Activated CD8-positive, alpha-beta T cell treated with anti-CD3 and anti-CD28 coated beads, Interleukin-2, amount 10 ng/mL, durations not matched to agents 7 days and 5 days (primary cell): ENCODE results near the gene EPHB1. TPM values are rescaled to one million over a fixed set of nuclear protein-coding genes. Genes with fewer than 3 reads are reported as not detected.

Experiments
- ATAC-seq: fragments of 150-1000 bp; cut with Tn5 transposase; one replicate; pipeline ENCODE4 v1.10.0; 2021; ENCODE audit warnings: moderate library complexity
- CTCF ChIA-PET: fragments of 350-600 bp; sonication (Branson Sonifier 250); formaldehyde crosslinking; loops from one replicate; lab custom pipeline; 2021; ENCODE audit warnings: antibody characterized with exemption; lab: Charles Lee
- POLR2A ChIA-PET: fragments of 350-600 bp; sonication (Branson Sonifier 250); formaldehyde crosslinking; loops from one replicate; lab custom pipeline; 2021; ENCODE audit warnings: antibody characterized with exemption; lab: Charles Lee
- DNase-seq: peaks from one replicate; pipeline ENCODE4 v3.0.0-alpha.2; 2020
- H3K27ac Mint-ChIP-seq: one replicate; pipeline ENCODE4 v1.8.0; 2021; ENCODE audit warnings: mild to moderate bottlenecking, mixed read lengths
- H3K27me3 Mint-ChIP-seq: one replicate; pipeline ENCODE4 v1.8.0; 2021; ENCODE audit warnings: low read depth, mixed read lengths
- H3K36me3 Mint-ChIP-seq: one replicate; pipeline ENCODE4 v1.8.0; 2021; ENCODE audit warnings: low read depth, mixed read lengths
- H3K4me1 Mint-ChIP-seq: one replicate; pipeline ENCODE4 v1.8.0; 2021; ENCODE audit warnings: low read depth, mixed read lengths
- H3K4me3 Mint-ChIP-seq: one replicate; pipeline ENCODE4 v1.8.0; 2021; ENCODE audit warnings: mild to moderate bottlenecking, mixed read lengths
- H3K9me3 Mint-ChIP-seq: one replicate; pipeline ENCODE4 v1.8.0; 2022; ENCODE audit warnings: mixed read lengths; ENCODE audit not compliant: insufficient read depth
- total RNA-seq, 2 experiments: library from RNA; stranded (reverse); gene quantifications; one replicate each; pipeline ENCODE4 v1.2.3, GENCODE V29; 2021

EPHB1 gene
- 1 to 10 TPM; 1.1 to 1.4 TPM for total RNA-seq

DNA sequence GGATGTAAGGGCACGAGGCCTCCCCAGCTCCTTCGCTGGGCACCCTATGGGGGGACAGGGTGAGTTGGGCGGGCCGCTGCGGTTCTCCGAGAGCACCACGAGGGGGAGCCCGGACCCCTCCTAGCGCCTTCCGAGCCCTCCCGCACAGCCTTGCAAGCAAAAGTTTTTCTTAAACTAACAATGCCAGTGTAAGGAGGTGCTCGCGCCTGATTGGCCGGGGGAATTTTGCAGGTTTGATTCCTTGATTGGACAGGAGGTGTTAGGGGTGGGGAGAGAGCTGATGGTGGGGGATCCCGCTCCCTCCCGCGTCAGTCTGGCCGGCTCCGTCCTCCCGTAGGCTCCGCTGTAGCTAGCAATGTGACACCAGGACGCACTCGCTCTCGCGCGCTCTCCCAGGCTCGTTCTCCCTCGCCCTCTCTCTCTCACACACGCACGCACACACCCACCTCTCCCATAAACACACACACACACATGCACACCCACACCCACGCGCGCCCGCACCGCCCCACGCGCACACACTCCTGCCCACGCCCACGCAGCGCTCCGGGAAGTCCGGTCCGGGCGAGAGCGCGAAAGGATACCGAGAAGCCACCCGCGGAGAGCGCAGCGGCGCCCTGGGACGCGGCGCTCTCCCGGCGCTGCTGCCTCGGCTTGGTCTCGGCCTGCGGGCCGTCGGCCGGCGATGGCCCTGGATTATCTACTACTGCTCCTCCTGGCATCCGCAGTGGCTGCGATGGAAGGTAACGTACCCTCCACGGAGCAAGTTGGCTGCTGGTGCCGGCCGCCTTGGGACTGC lies at the start of gene EPHB1:
Gene EPHB1 (plus strand): TSS at position 311 of the 796 bp plus-strand sequence.
- Mint-ChIP-seq H3K36me3 (no peaks in the 10 kb centered on the region), H3K9me3 (no peaks in the 10 kb centered on the region), H3K27ac (no peak within 1 kb of the TSS), H3K27me3 (peaks cover 52% of the 10 kb centered on the region), H3K4me1 (peaks cover 20% of the 10 kb centered on the region), H3K4me3 (peak within 1 kb of the TSS; percentile 87)
- ATAC-seq (peak; percentile 88), DNase-seq (peak; percentile 87)
- ChIA-PET POLR2A (no interaction called here), CTCF (interaction anchor here (0.5 to 2.3 kb wide), 20 partner anchors 8 to 1253 kb away, joined by 3 to 18 read pairs (median 3); no protein-coding TSS in a partner anchor)

DNA sequence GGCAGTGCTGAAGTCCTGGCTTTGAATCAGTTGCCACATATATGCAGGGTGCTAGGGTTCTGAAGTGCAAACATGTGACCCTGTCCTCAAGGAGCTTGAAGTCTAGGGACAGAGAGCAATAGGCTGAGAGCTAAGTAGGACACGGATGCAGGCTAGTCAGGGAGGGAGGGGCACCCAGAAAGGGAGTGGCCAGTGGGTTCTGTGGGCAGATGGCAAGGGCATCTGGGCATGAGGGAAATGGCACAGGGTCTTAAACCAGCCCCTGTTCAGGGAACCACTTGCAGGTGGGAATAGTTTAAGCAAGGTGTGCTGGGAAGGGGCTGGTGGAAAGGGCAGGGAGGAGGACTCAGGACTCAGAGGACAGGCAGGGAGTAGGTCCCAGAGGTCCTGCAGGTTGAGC lies 46.4 kb upstream of the EPHB1 start:
- no peak for DNase-seq
- Mint-ChIP-seq H3K4me3 (no peak overlapping the region), H3K4me1 (no peaks in the 10 kb centered on the region), H3K27me3 (peaks cover 2% of the 10 kb centered on the region), H3K36me3 (no peaks in the 10 kb centered on the region), H3K27ac (no peak overlapping the region), H3K9me3 (no peaks in the 10 kb centered on the region)
- CTCF ChIA-PET, result no interaction called here
- ATAC-seq, result no peak
- POLR2A ChIA-PET, result no interaction called here

DNA sequence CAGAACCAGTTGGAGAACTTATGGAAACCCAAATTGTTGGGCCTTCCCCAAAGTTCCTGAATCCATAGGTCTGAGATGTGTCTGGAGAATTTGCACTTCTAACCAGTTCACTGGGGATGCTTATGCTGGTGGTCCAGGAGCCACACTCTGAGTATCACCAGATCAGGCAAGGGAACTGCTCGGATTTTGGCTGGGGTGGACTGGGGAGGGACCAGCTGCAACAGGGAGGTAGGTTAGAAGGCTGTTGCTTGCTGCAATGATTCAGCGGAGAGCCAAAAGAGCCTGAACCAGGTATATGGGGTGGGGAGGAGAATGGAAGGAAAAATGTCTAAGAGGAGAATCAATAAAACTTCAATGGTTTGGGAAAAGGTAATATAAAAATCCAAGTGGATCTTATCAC lies 45.9 kb upstream of the EPHB1 start:
- ChIA-PET CTCF (no interaction called here), POLR2A (no interaction called here)
- DNase-seq (no peak), ATAC-seq (no peak)
- H3K4me3 Mint-ChIP-seq, result no peak overlapping the region
- no peak overlapping the region for H3K27ac Mint-ChIP-seq
- no peaks in the 10 kb centered on the region for H3K36me3 Mint-ChIP-seq
- H3K9me3 Mint-ChIP-seq, result no peaks in the 10 kb centered on the region
- H3K27me3 Mint-ChIP-seq, result peaks cover 2% of the 10 kb centered on the region
- H3K4me1 Mint-ChIP-seq, result no peaks in the 10 kb centered on the region

DNA sequence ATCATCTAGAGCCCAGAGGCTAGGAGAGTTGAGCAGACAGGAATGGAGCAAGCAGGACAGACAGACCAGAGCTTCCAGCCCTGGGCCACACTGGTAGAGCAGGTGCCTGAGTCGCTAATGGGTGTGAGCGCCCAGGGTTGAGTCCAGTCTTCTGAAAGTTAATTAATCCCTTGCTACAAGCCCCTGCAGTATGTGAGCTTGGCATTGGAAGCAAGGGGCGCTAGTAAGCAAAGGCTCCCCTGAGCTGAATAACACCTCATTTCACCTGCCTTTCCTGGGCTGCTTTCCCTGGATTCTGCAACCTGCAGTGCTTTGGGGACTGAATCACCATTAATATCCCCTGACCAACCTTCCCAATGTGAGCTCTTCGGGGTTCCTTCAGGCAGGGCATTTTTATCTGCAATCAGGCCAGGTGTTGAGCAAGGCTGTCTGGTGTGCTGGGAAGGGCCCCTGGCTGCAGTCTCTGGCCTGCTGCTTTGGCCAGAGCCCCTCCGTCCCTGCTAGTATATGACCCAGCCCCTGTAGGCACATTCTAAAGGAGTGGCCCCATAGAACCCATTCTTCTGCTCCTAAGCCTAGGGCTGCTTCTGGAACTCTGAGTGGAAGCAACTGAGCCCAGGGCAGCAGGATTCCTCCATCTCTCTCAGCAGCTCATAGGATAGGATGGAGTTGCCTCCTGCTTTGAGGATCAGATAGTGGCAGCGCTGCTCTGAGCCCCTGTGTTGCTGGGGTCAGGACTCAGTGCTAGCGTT lies 45.1 kb upstream of the EPHB1 start:
- DNase-seq (no peak), ATAC-seq (no peak)
- POLR2A ChIA-PET, result no interaction called here
- Mint-ChIP-seq H3K4me3 (no peak overlapping the region), H3K4me1 (no peaks in the 10 kb centered on the region), H3K36me3 (no peaks in the 10 kb centered on the region), H3K27ac (no peak overlapping the region), H3K9me3 (no peaks in the 10 kb centered on the region), H3K27me3 (peaks cover 2% of the 10 kb centered on the region)
- CTCF ChIA-PET, result no interaction called here

DNA sequence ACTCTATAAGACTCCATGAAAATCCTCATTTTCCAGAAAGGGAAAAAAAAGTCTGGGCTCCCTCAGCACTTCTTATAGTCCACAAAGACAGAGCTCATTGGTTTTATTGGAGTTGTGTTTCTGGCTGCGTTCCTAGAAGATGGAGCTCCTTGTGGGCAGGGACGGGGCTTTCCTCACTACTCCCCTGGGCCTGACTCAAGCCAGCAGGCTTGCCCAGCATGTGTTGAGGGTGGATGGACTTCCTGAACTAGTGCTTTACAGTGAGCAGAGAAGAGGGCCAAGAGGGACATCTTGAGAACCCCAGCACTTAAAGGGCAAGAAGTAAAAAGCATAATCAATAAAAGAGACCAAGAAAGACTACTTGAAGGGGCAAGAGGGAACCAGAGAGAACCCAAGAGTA lies 43.2 kb upstream of the EPHB1 start:
- Mint-ChIP-seq H3K4me3 (no peak overlapping the region), H3K27me3 (peaks cover 2% of the 10 kb centered on the region), H3K27ac (no peak overlapping the region), H3K36me3 (no peaks in the 10 kb centered on the region), H3K9me3 (no peaks in the 10 kb centered on the region), H3K4me1 (no peaks in the 10 kb centered on the region)
- no peak for ATAC-seq
- ChIA-PET CTCF (no interaction called here), POLR2A (no interaction called here)
- DNase-seq, result no peak

DNA sequence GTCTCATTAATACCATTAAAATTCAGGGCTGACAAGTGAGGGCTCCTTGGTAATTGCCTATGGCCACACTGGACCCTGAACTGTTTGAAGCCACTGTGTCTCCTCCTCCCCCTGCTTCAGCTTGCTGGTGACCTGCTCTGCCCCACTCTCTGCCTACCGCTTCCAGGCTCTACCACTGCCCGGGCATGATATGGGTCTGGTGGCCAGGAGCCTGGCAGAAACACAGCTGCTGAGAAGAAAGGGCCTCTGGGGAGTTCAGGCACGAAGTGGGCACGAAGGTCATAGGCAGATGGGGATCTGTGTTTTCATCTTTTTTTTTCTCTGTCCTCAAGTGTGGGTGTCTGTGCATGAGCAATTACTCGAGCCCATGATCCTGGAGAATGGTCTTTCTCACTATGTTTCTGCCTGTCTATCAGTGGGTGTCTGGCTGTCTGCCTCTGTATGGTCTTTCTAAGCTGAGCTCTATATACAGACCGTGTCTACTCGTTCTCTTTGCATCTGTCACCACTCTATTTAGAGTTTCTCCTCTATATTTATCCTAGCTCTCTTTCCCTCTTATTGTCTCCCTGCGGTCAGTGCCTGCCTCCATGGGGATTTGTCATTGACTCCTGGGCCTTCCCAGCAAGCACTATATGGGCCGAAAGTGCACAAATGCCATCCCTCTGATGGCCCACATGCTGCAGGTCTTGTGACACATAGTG lies 42.1 kb upstream of the EPHB1 start:
- Mint-ChIP-seq H3K36me3 (no peaks in the 10 kb centered on the region), H3K4me3 (no peak overlapping the region), H3K4me1 (no peaks in the 10 kb centered on the region), H3K27me3 (peaks cover 6% of the 10 kb centered on the region), H3K9me3 (no peaks in the 10 kb centered on the region), H3K27ac (no peak overlapping the region)
- ChIA-PET POLR2A (no interaction called here), CTCF (interaction anchor here (5.0 kb wide), 1 partner anchor 152 kb away, joined by 26 read pairs; no protein-coding TSS in a partner anchor)
- DNase-seq (no peak), ATAC-seq (no peak)

DNA sequence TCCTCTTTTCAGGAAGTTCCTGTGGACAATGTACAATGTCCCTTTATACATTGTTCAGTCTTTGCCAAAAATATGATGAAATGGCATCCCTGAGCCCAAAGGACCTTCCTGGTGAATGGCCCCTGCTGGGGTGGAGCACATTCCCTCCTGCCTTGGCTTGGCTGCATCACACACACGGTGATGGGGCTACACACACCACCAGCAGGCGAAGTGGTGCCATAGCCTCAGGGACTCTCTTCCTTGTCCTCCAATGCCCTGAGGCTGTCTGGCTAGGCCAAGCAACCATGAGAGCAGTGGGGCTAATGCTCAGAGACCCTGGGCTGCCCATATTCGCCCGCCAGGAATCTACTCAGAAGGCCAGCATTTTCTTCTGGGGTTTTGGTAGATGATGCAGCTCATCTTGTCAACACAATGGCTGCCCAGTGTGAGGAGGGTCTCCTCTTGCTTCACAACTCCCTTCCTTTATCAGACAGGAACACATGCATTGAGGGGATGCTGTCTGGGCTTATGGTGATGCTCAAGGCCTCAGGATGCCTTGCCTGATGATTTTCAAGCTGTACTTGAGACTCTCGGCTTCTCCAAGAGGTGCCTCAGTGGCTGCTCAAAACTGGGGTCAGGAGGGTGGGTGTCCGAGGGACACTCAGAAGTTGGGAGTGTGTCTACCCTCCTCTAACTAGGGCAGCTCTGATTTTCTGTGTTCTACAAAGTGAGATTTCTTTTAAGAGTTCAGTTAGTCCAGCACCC lies 40.9 kb upstream of the EPHB1 start:
- ChIA-PET CTCF (interaction anchor here (0.8 to 5.0 kb wide), 4 partner anchors 10 to 153 kb away, joined by 3 to 26 read pairs (median 4); partner anchors contain the start of gene EPHB1), POLR2A (no interaction called here)
- ATAC-seq, result no peak
- H3K27ac Mint-ChIP-seq, result no peak overlapping the region
- H3K4me3 Mint-ChIP-seq, result no peak overlapping the region
- H3K27me3 Mint-ChIP-seq, result peaks cover 8% of the 10 kb centered on the region
- H3K9me3 Mint-ChIP-seq, result no peaks in the 10 kb centered on the region
- no peaks in the 10 kb centered on the region for H3K4me1 Mint-ChIP-seq
- DNase-seq, result no peak
- H3K36me3 Mint-ChIP-seq, result no peaks in the 10 kb centered on the region

DNA sequence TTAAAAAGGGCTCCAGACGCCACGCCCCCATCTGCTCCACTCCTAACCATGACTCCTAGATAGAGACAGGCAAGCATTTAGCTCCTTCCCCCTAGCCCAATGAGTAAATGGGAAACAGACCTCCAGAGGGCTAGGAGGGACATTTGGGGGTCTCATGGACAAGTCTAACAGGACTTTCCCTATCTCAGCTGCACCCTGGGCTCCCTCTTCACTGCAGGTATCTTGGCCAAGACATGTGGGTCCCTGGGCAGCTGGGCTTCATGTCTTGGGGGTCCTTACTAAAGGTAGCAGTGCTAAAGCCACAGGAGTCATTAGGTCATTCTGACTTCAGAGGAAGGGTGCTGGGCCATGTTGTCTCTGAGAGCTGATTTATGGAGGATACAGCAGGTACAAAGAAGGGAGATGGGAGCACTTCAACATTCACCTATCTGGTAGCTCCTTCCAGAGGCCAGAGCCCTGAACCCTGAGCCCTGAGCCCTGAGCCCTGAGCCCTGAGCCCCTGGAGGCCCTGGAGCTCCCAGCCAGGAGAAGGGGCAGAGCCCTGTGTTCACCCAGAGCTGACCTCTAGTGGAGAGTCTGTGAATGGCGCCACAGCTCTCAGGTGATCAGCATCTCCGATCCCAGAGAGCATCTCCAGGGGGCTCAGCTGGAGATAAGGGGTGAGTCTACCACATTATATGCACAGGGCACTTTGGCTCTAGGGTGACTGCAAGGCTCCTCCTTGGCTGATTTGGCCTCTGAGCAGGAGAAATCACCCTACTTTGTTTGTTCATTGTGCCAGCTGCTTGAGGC lies 40.1 kb upstream of the EPHB1 start:
- Mint-ChIP-seq H3K36me3 (no peaks in the 10 kb centered on the region), H3K9me3 (no peaks in the 10 kb centered on the region), H3K4me1 (no peaks in the 10 kb centered on the region), H3K27ac (no peak overlapping the region), H3K27me3 (peaks cover 8% of the 10 kb centered on the region), H3K4me3 (no peak overlapping the region)
- CTCF ChIA-PET, result interaction anchor here (0.8 to 5.0 kb wide), 6 partner anchors 11 to 243 kb away, joined by 3 to 26 read pairs (median 4); partner anchors contain the start of gene EPHB1
- DNase-seq (peak; percentile 58), ATAC-seq (peak; percentile 75)
- POLR2A ChIA-PET, result no interaction called here

DNA sequence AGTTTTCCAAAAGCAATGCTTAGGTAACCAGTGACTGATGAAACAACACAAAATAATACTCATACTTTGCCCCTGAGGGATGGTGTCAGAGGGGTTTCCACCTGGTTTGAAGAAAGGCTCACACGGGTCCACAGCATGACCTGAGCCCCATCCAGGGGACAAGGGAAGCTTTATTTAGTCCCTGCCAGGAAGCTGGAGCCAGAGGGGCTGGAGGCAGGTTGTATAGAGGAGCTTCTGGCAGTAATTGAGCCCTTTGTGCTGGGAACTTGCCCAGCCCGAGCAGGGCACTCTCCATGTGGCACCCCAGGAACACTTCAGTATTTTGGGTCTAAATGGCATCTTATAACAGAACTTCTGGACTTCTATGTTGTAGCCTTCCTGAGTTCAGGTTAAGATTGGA lies 39.2 kb upstream of the EPHB1 start:
- H3K27ac Mint-ChIP-seq, result no peak overlapping the region
- POLR2A ChIA-PET, result no interaction called here
- ATAC-seq (no peak), DNase-seq (no peak)
- no peaks in the 10 kb centered on the region for H3K36me3 Mint-ChIP-seq
- H3K27me3 Mint-ChIP-seq, result peaks cover 8% of the 10 kb centered on the region
- no peak overlapping the region for H3K4me3 Mint-ChIP-seq
- no peaks in the 10 kb centered on the region for H3K4me1 Mint-ChIP-seq
- H3K9me3 Mint-ChIP-seq, result no peaks in the 10 kb centered on the region
- CTCF ChIA-PET, result interaction anchor here (1.1 to 5.0 kb wide), 3 partner anchors 12 to 242 kb away, joined by 3 to 26 read pairs (median 4); no protein-coding TSS in a partner anchor

DNA sequence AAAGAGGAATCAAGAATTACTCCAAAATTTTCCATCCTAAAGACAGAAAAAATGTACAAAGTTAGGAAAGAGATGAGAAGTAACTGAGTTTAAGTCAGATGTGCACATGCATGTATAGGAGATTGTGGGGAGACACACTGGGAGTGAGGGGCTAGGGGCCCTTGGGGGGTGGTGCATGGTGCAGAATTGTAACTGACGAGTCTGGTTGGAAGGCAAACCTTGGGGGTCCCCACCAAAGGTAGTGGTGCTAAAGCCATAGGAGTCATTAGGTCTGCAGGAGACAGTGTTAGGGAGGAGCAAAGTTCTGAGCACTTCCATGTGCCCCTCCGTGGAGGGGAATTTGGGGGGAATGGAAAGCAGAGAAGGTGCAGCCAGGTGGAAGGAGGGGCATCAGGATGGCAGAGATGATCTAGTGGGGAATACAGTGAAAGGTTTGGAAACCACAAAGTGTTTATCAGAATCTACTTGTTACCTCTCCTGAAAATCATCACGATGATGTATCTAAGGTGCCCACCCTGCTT lies 37.5 kb upstream of the EPHB1 start:
- H3K9me3 Mint-ChIP-seq, result no peaks in the 10 kb centered on the region
- H3K27me3 Mint-ChIP-seq, result peaks cover 14% of the 10 kb centered on the region
- no peak for DNase-seq

More for the DNA sequence above, 37.5 kb upstream of the EPHB1 start:
- no peak for ATAC-seq
- CTCF ChIA-PET, result interaction anchor here (5.0 kb wide), 1 partner anchor 156 kb away, joined by 26 read pairs; no protein-coding TSS in a partner anchor
- POLR2A ChIA-PET, result no interaction called here
- Mint-ChIP-seq H3K4me3 (no peak overlapping the region), H3K36me3 (no peaks in the 10 kb centered on the region), H3K4me1 (no peaks in the 10 kb centered on the region), H3K27ac (no peak overlapping the region)
